ENCODE results near the gene GTF2H1.

DNA sequence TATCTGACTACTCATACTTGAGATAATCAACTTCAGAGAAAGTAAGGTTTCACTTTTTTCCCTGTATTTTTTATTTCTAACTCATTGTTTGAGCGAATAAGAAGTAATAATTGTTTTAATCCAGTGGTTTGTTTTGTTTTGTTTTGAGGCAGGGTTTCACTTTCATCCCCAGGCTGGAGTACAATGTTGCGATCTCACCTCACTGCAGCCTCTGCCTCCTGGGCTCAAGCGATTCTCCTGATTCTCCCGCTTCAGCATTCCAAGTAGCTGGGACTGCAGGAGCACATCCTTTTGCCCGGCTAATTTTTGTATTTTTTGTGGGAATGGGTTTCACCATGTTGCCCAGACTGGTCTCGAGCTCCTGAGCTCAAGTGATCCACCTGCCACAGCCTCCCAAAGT is 8.6 kb downstream of the GTF2H1 start:
- TF ChIP-seq, protein P1, sequence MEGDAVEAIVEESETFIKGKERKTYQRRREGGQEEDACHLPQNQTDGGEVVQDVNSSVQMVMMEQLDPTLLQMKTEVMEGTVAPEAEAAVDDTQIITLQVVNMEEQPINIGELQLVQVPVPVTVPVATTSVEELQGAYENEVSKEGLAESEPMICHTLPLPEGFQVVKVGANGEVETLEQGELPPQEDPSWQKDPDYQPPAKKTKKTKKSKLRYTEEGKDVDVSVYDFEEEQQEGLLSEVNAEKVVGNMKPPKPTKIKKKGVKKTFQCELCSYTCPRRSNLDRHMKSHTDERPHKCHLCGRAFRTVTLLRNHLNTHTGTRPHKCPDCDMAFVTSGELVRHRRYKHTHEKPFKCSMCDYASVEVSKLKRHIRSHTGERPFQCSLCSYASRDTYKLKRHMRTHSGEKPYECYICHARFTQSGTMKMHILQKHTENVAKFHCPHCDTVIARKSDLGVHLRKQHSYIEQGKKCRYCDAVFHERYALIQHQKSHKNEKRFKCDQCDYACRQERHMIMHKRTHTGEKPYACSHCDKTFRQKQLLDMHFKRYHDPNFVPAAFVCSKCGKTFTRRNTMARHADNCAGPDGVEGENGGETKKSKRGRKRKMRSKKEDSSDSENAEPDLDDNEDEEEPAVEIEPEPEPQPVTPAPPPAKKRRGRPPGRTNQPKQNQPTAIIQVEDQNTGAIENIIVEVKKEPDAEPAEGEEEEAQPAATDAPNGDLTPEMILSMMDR (IDR thresholded peaks at IDR 0.05; ENCODE audit: insufficient read depth, low read depth, low read length): no peak
- TF ChIP-seq EZH2 (IDR thresholded peaks at IDR 0.05; ENCODE audit: insufficient read depth, low read length): no peak

Measured in astrocyte (in vitro differentiated cells and primary cell).